ENCODE measurements around the gene PEMT. TPM values are rescaled to one million over a fixed set of nuclear protein-coding genes. Genes with fewer than 3 reads are reported as not detected.
A peak's percentile ranks its signal among the peaks of the same experiment; 100 is the strongest.

Gene PEMT
- total and polyA plus RNA-seq, 9 of the 15 experiments (the other 6 are each of a cell fraction or from before 2014, with no cell fraction given): 1.4 to 36.4 (median 13.6) TPM

DNA sequence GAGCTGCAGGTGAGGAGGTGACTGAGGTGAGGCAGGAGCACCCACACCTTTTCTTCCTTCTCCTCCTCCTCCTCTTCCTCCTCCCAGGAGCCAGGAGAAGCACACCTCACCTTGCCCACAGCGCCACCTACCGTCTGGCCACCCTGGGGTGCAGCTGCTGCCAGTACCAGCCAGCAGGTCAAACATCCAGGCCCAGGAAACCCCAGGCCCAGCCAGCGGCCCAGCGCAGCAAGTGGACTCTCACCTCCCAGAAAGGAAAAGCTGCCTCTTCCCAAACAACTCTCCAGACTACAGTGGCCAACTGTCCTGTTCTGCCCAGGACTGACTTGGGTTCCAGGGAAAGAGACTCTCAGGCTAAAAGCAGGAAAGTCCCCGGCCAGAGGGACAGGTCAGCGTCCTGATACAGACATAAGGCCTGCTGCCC is 22.7 kb downstream of the PEMT start:
- ChIA-PET POLR2A (interaction anchor here (0.7 to 0.8 kb wide), 2 partner anchors 24 to 352 kb away, joined by 3 read pairs; no protein-coding TSS in a partner anchor), CTCF (ENCODE audit: low intra/inter-chr PET ratio) (interaction anchor here (2.2 kb wide), 1 partner anchor 213 kb away, joined by 24 read pairs; no protein-coding TSS in a partner anchor)
- Histone ChIP-seq H3K36me3 (ENCODE audit: control insufficient read depth, insufficient read depth, low read length) (no peaks in the 10 kb centered on the region), H3K27ac (ENCODE audit: extremely low read depth, low read depth, low read length) (no peak overlapping the region), H4K20me1 (replicated peaks; ENCODE audit: control insufficient read depth, insufficient read depth, low read length) (no peaks in the 10 kb centered on the region; the same call in 1 of the 2 replicates), H3K27me3 (ENCODE audit: control insufficient read depth in 2 of 2, insufficient read depth in 2 of 2, low read length in 2 of 2) (no peaks in the 10 kb centered on the region), H2AFZ (ENCODE audit: low read depth, low read length) (no peak overlapping the region), H3K4me1 (replicated peaks in 1 of 2; ENCODE audit: control insufficient read depth in 2 of 2, insufficient read depth in 2 of 2, low read length in 2 of 2) (peaks cover 0 to 4% of the 10 kb centered on the region in 2 experiments; a peak in 2 of 5 replicates), H3K9me1 (ENCODE audit: control insufficient read depth, insufficient read depth, low read length) (no peaks in the 10 kb centered on the region), H3K9ac (ENCODE audit: insufficient read depth in 1 of 2, low read depth in 2 of 2, low read length in 2 of 2) (no peak overlapping the region), H3K4me2 (ENCODE audit: insufficient read depth, low read length) (no peak overlapping the region), H3K4me3 (no peak overlapping the region), H3K9me3 (replicated peaks; ENCODE audit: control insufficient read depth, insufficient read depth, low read depth, low read length) (no peaks in the 10 kb centered on the region), H3K79me2 (ENCODE audit: control insufficient read depth, insufficient read depth, low read length) (no peaks in the 10 kb centered on the region)
- intact Hi-C loops (cut with micrococcal nuclease) (loop anchor here (2.0 kb wide), 2 partner anchors 72 to 214 kb away; partner anchors contain the start of gene RASD1), in situ Hi-C loops (cut with MboI) (no loop called here)
- DNase-seq (ENCODE audit: extremely low read depth in 1 of 4, low spot score in 3 of 4): peak; percentile 70 to 85 (median 84)
- no peak for FAIRE-seq
- peak; percentile 93 for ATAC-seq
- BruUV-seq (replicated peaks): no TSS peak
- 94% methylated on average over 2 of the region's 6 CpGs for WGBS (ENCODE audit: insufficient coverage, low coverage, missing lambda C conversion rate)
- TF ChIP-seq STAG1 (CRISPR knock-in tag; IDR thresholded peaks at IDR 0.05; ENCODE audit: borderline replicate concordance) (peak; percentile 34; the same call in 1 of the 2 replicates), ZNF224 (CRISPR knock-in tag; IDR thresholded peaks at IDR 0.05) (no peak), MAX (CRISPR knock-in tag; IDR thresholded peaks at IDR 0.05) (0 out of 2 replicates have a peak, but pooled peaks have one; percentile 12), TFAP4 (CRISPR knock-in tag; IDR thresholded peaks at IDR 0.05; ENCODE audit: borderline replicate concordance) (peak; percentile 50; the same call in 1 of the 2 replicates), REST (IDR thresholded peaks at IDR 0.05; ENCODE audit: borderline replicate concordance) (peak; percentile 64), REST (CRISPR knock-in tag; IDR thresholded peaks at IDR 0.05; ENCODE audit: low read depth) (no peak), ZNF263 (CRISPR knock-in tag; IDR thresholded peaks at IDR 0.05; ENCODE audit: borderline replicate concordance) (peak; percentile 94), SMC3 (conservative IDR thresholded peaks at IDR 0.05; ENCODE audit: insufficient read depth, low read depth, low read length) (peak; percentile 60), CREM (IDR thresholded peaks at IDR 0.05; ENCODE audit: low read depth) (0 out of 2 replicates have a peak, but pooled peaks have one; percentile 18)
- TF ChIP-seq, protein P1, sequence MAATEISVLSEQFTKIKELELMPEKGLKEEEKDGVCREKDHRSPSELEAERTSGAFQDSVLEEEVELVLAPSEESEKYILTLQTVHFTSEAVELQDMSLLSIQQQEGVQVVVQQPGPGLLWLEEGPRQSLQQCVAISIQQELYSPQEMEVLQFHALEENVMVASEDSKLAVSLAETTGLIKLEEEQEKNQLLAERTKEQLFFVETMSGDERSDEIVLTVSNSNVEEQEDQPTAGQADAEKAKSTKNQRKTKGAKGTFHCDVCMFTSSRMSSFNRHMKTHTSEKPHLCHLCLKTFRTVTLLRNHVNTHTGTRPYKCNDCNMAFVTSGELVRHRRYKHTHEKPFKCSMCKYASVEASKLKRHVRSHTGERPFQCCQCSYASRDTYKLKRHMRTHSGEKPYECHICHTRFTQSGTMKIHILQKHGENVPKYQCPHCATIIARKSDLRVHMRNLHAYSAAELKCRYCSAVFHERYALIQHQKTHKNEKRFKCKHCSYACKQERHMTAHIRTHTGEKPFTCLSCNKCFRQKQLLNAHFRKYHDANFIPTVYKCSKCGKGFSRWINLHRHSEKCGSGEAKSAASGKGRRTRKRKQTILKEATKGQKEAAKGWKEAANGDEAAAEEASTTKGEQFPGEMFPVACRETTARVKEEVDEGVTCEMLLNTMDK (IDR thresholded peaks at IDR 0.05; ENCODE audit: borderline replicate concordance, insufficient read depth, low read depth, low read length, poor library complexity, severe bottlenecking): peak; percentile 41

Measured in K562 (cell line).